Trophoblast cell (in vitro differentiated cells and primary cell): ENCODE measurements around the gene AKAP13.

Experiments used
- DNase-seq, 2 donors: peaks; one replicate each; pipeline ENCODE4 v3.0.0-alpha.2; 2016
- H2AFZ ChIP-seq: 2 replicates; pipeline ENCODE4 v1.6.1; 2013; ENCODE audit warnings: low read length, moderate library complexity, mild to moderate bottlenecking; ENCODE audit not compliant: insufficient read depth, poor library complexity
- H2AK5ac ChIP-seq: 2 replicates; pipeline ENCODE4 v1.6.1; 2013; ENCODE audit warnings: mild to moderate bottlenecking, low read length
- H2BK120ac ChIP-seq: 2 replicates; pipeline ENCODE4 v1.6.1; 2013; ENCODE audit warnings: low read length, mild to moderate bottlenecking, moderate library complexity; ENCODE audit not compliant: insufficient read depth, poor library complexity
- H2BK12ac ChIP-seq: 2 replicates; pipeline ENCODE4 v1.6.1; 2013; ENCODE audit warnings: mild to moderate bottlenecking, low read length, moderate library complexity
- H2BK5ac ChIP-seq: 2 replicates; pipeline ENCODE4 v1.6.1; 2013; ENCODE audit warnings: low read length, low read depth, moderate library complexity, mild to moderate bottlenecking; ENCODE audit not compliant: poor library complexity
- H3K14ac ChIP-seq: 2 replicates; pipeline ENCODE4 v1.6.1; 2013; ENCODE audit warnings: mild to moderate bottlenecking, low read length
- H3K18ac ChIP-seq: 2 replicates; pipeline ENCODE4 v1.6.1; 2013; ENCODE audit warnings: mild to moderate bottlenecking, low read length
- H3K23ac ChIP-seq: 2 replicates; pipeline ENCODE4 v1.6.1; 2013; ENCODE audit warnings: low read length
- H3K27ac ChIP-seq: 2 replicates; pipeline ENCODE4 v1.5.1; 2013; ENCODE audit warnings: low read depth, mild to moderate bottlenecking, inconsistent platforms, low read length, moderate library complexity
- H3K27me3 ChIP-seq: 2 replicates; pipeline ENCODE4 v1.6.1; 2013; ENCODE audit warnings: inconsistent platforms, mild to moderate bottlenecking, low read length, moderate library complexity; ENCODE audit not compliant: insufficient read depth
- H3K36me3 ChIP-seq, 2 experiments: 1 replicate in 1 of 2; 2 replicates in 1 of 2; pipeline ENCODE4 v1.6.1; 2013; ENCODE audit warnings: low read length in 2 of 2, mild to moderate bottlenecking in 2 of 2, moderate library complexity in 1 of 2; ENCODE audit not compliant: insufficient read depth in 2 of 2, control insufficient read depth in 1 of 2
- H3K4ac ChIP-seq: 2 replicates; pipeline ENCODE4 v1.6.1; 2013; ENCODE audit warnings: low read depth, mild to moderate bottlenecking, low read length, moderate library complexity
- H3K4me1 ChIP-seq, 2 experiments: 1 replicate in 1 of 2; 2 replicates in 1 of 2; pipeline ENCODE4 v1.6.1; 2013; ENCODE audit warnings: low read length in 2 of 2, mild to moderate bottlenecking in 2 of 2, moderate library complexity in 1 of 2; ENCODE audit not compliant: insufficient read depth in 2 of 2, control insufficient read depth in 1 of 2
- H3K4me2 ChIP-seq: 2 replicates; pipeline ENCODE4 v1.6.1; 2013; ENCODE audit warnings: inconsistent platforms, mild to moderate bottlenecking, low read length, moderate library complexity
- H3K4me3 ChIP-seq: 2 replicates; pipeline ENCODE4 v1.5.1; 2013; ENCODE audit warnings: mild to moderate bottlenecking, low read depth, low read length, inconsistent platforms
- H3K79me1 ChIP-seq: one replicate; pipeline ENCODE4 v1.6.1; 2013; ENCODE audit warnings: low read length
- H3K79me2 ChIP-seq: 2 replicates; pipeline ENCODE4 v1.6.1; 2013; ENCODE audit warnings: low read length, mild to moderate bottlenecking; ENCODE audit not compliant: control insufficient read depth, insufficient read depth, poor library complexity
- H3K9ac ChIP-seq: 2 replicates; pipeline ENCODE4 v1.6.1; 2013; ENCODE audit warnings: mild to moderate bottlenecking, low read length
- H3K9me3 ChIP-seq: 2 replicates; pipeline ENCODE4 v1.6.1; 2013; ENCODE audit warnings: low read depth, mild to moderate bottlenecking, control low read depth, inconsistent platforms, low read length; ENCODE audit not compliant: insufficient read depth
- H4K12ac ChIP-seq: 2 replicates; pipeline ENCODE4 v1.6.1; 2013; ENCODE audit warnings: low read depth, mild to moderate bottlenecking, low read length, moderate library complexity
- H4K8ac ChIP-seq: 2 replicates; pipeline ENCODE4 v1.6.1; 2013; ENCODE audit warnings: low read depth, mild to moderate bottlenecking, low read length, moderate library complexity
- H4K91ac ChIP-seq: one replicate; pipeline ENCODE4 v1.6.1; 2013; ENCODE audit warnings: low read depth, mild to moderate bottlenecking, low read length, moderate library complexity
- WGBS: extraction: QIAGEN DNeasy Blood & Tissue Kit; methylation state at CpG from one replicate; pipeline ENCODE4 v1.1.7; 2013; ENCODE audit warnings: missing lambda C conversion rate; ENCODE audit not compliant: insufficient read length, insufficient coverage; ENCODE audit errors: extremely low coverage; 5-methylcytosine and 5-hydroxymethylcytosine counted together

AKAP13 gene

DNA sequence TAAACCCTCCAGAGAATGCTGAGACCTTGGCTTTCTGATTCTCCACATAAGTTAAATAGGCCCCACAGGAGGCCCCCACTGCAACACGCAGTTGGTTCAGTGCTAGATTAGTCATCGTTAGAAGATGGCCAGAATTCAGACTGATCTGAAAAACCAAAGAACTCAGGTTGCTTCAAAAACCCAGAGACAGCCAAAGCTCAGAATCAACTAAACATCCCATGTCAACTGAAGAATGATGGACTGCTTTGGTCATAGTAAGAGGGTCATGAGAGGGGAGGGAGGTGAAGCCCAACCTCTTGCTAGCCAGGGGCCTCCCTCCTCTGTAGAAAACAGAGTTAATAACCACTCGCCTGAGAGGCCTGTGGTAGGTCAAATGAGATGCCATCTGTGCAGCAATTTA is 93.1 kb downstream of the AKAP13 start:
- no peak overlapping the region for H3K18ac ChIP-seq
- no peak overlapping the region for H4K8ac ChIP-seq
- no peak overlapping the region for H3K4me2 ChIP-seq
- H3K79me1 ChIP-seq = peaks cover 4% of the 10 kb centered on the region
- H3K27me3 ChIP-seq = no peaks in the 10 kb centered on the region
- no peak overlapping the region for H3K9ac ChIP-seq
- H4K91ac ChIP-seq = no peak overlapping the region
- H3K4ac ChIP-seq = peak overlapping the region; percentile 46
- no peaks in the 10 kb centered on the region for H3K9me3 ChIP-seq
- H3K4me1 ChIP-seq = peaks cover 7 to 17% of the 10 kb centered on the region in 2 experiments
- H3K14ac ChIP-seq = no peak overlapping the region
- H3K4me3 ChIP-seq = no peak overlapping the region
- H3K79me2 ChIP-seq = peaks cover 3% of the 10 kb centered on the region
- H2AK5ac ChIP-seq = no peak overlapping the region
- H3K27ac ChIP-seq = no peak overlapping the region
- WGBS = no CpG with 5 or more reads among the region's 3 CpGs
- H3K23ac ChIP-seq = no peak overlapping the region
- H4K12ac ChIP-seq = no peak overlapping the region
- H2BK5ac ChIP-seq = no peak overlapping the region
- DNase-seq = no peak
- no peaks in the 10 kb centered on the region for H3K36me3 ChIP-seq
- H2BK12ac ChIP-seq = no peak overlapping the region
- no peak overlapping the region for H2BK120ac ChIP-seq
- no peak overlapping the region for H2AFZ ChIP-seq

- Histone ChIP-seq H2AK5ac (no peak overlapping the region), H2AFZ (no peak overlapping the region), H4K8ac (no peak overlapping the region), H3K4ac (peak overlapping the region; percentile 6), H3K36me3 (no peaks in the 10 kb centered on the region), H3K9ac (no peak overlapping the region), H3K23ac (no peak overlapping the region), H3K27me3 (no peaks in the 10 kb centered on the region), H2BK12ac (no peak overlapping the region), H3K4me2 (no peak overlapping the region), H3K14ac (no peak overlapping the region), H4K91ac (no peak overlapping the region), H2BK120ac (no peak overlapping the region), H4K12ac (no peak overlapping the region), H3K4me3 (no peak overlapping the region), H3K9me3 (no peaks in the 10 kb centered on the region), H3K79me2 (peaks cover 3% of the 10 kb centered on the region), H3K18ac (no peak overlapping the region), H2BK5ac (no peak overlapping the region), H3K27ac (no peak overlapping the region), H3K4me1 (peaks cover 7 to 25% of the 10 kb centered on the region in 2 experiments), H3K79me1 (peaks cover 6% of the 10 kb centered on the region)
- no peak for DNase-seq
- WGBS = no CpG with 5 or more reads among the region's 8 CpGs
Measured at GRCh38 chr15:85474700-85475316, 94.4 kb downstream of the AKAP13 start.

DNA sequence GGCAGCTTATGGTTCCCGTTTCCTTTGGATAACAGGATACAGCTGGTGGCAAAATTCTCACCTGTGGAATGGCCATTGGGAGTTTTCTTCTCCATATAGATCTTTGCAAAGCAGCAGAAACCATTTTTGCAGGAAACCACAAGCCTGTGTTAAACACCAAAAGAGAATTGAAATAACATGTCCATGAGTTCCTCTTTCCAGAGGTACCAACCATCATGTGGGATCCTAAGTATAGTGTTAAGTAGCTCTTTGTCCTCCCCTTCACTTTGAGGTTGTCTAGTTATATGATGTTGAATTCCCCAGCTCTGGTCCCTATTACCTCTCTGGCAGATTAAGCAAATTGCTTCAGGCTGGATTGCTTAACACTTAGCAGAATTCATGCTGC is 94.9 kb downstream of the AKAP13 start:
- Histone ChIP-seq H3K4me2 (no peak overlapping the region), H3K4me1 (peaks cover 7 to 25% of the 10 kb centered on the region in 2 experiments), H4K8ac (no peak overlapping the region), H3K79me1 (peaks cover 6% of the 10 kb centered on the region), H3K9ac (no peak overlapping the region), H4K12ac (no peak overlapping the region), H3K4ac (no peak overlapping the region), H3K18ac (no peak overlapping the region), H2BK5ac (no peak overlapping the region), H3K4me3 (no peak overlapping the region), H3K23ac (no peak overlapping the region), H4K91ac (no peak overlapping the region), H3K36me3 (no peaks in the 10 kb centered on the region), H2BK120ac (no peak overlapping the region), H3K14ac (no peak overlapping the region), H2BK12ac (no peak overlapping the region), H3K9me3 (no peaks in the 10 kb centered on the region), H2AFZ (no peak overlapping the region), H2AK5ac (no peak overlapping the region), H3K79me2 (peaks cover 3% of the 10 kb centered on the region), H3K27me3 (no peaks in the 10 kb centered on the region), H3K27ac (no peak overlapping the region)
- no CpG with 5 or more reads among the region's 1 CpG for WGBS
- peak in 1 of 2 donors; percentile 23 for DNase-seq

DNA sequence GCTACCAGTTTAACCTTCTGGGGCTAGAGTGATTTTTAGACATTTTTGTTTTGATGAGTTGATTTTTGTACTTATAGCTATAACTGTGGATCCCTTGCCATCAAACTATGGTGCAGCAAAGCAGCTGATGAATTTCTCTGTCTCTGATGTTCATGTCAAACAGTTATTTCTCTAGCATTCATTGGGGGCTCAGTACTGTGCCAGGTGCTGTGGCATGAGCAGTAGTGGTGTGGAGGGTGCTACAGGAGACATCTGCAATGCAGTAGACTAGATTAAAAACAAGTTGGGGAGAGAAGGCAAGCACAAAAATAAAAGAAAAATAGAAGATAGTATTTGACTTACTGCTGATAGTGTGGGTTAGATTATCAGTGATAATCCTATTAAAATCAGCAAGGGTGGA is 95.3 kb downstream of the AKAP13 start:
- Histone ChIP-seq H3K4me1 (peaks cover 7 to 25% of the 10 kb centered on the region in 2 experiments), H3K23ac (no peak overlapping the region), H3K79me2 (peaks cover 3% of the 10 kb centered on the region), H2BK5ac (no peak overlapping the region), H2AFZ (no peak overlapping the region), H4K91ac (no peak overlapping the region), H2BK120ac (no peak overlapping the region), H2AK5ac (no peak overlapping the region), H3K4ac (no peak overlapping the region), H3K79me1 (peaks cover 6% of the 10 kb centered on the region), H3K14ac (no peak overlapping the region), H3K18ac (no peak overlapping the region), H3K27ac (no peak overlapping the region), H3K4me2 (no peak overlapping the region), H4K8ac (no peak overlapping the region), H3K4me3 (no peak overlapping the region), H4K12ac (no peak overlapping the region), H2BK12ac (no peak overlapping the region), H3K36me3 (no peaks in the 10 kb centered on the region), H3K9me3 (no peaks in the 10 kb centered on the region), H3K27me3 (no peaks in the 10 kb centered on the region), H3K9ac (no peak overlapping the region)
- no peak for DNase-seq
